Right atrium auricular region (tissue), 2 donors: Measurements from ENCODE around the gene MALSU1. TPM values are rescaled to one million over a fixed set of nuclear protein-coding genes. Genes with fewer than 3 reads are reported as not detected.
"Not testable (repeated sequence)": the region's sequence is repeated elsewhere in the genome, so short reads cannot be mapped to it uniquely, and the experiment has no call there.

Experiments used
- DNase-seq: peaks from one replicate; pipeline ENCODE4 v3.0.0-alpha.2; 2019; ENCODE audit warnings: low spot score
- H3K27ac ChIP-seq, 2 donors: fragments of 200-600 bp; sonication (generic); 1 replicate in 1 of 2; 2 replicates in 1 of 2; pipeline ENCODE4 v1.5.1; 2016 to 2019
- H3K27me3 ChIP-seq, 2 donors: fragments of 200-600 bp; sonication (generic); one replicate each; pipeline versions ENCODE4 v1.5.1 to v1.6.0; 2017 to 2019
- H3K36me3 ChIP-seq: fragments of 200-600 bp; sonication (generic); one replicate; pipeline ENCODE4 v1.5.1; 2016
- H3K4me1 ChIP-seq, 2 donors: fragments of 200-600 bp; sonication (generic); one replicate each; pipeline versions ENCODE4 v1.5.1 to v1.6.0; 2017 to 2019
- H3K4me3 ChIP-seq, 2 donors: fragments of 200-600 bp; sonication (generic); 1 replicate in 1 of 2; 2 replicates in 1 of 2; pipeline ENCODE4 v1.5.1; 2017 to 2019; ENCODE audit warnings: mild to moderate bottlenecking in 1 of 2, moderate library complexity in 1 of 2
- H3K9me3 ChIP-seq, 2 donors: fragments of 200-600 bp; sonication (generic); one replicate each; pipeline ENCODE4 v1.5.1; 2019
- CTCF ChIP-seq, 2 donors: fragments of 200-600 bp; sonication (generic); IDR thresholded peaks; one replicate each; pipeline ENCODE4 v1.5.1; 2019; ENCODE audit warnings: antibody characterized with exemption in 2 of 2
- total RNA-seq, 2 donors: library from RNA; depleted of rRNA; stranded (reverse); fragments of >200 nt; gene quantifications; one replicate each; pipeline ENCODE4 v1.1.0, GENCODE V29; 2016

Gene MALSU1
- total RNA-seq, 2 donors from 2014 or later: 82.5 to 96.5 TPM

- peaks cover 0 to 17% of the 10 kb centered on the region in 2 donors for H3K4me1 ChIP-seq
- DNase-seq: no peak
- H3K36me3 ChIP-seq: no peaks in the 10 kb centered on the region
- H3K9me3 ChIP-seq: no peaks in the 10 kb centered on the region
- no peaks in the 10 kb centered on the region for H3K27me3 ChIP-seq
- TF ChIP-seq CTCF (IDR thresholded peaks at IDR 0.05): no peak
- no peak overlapping the region for H3K4me3 ChIP-seq
- H3K27ac ChIP-seq: no peak overlapping the region
Observed at GRCh38 chr7:23295401-23295697, 3.8 kb upstream of the MALSU1 start.

GRCh38 chr7:23298141-23298881 lies 828 bp upstream of the MALSU1 start:
- Histone ChIP-seq H3K9me3 (no peaks in the 10 kb centered on the region), H3K27ac (peak overlapping the region; percentile 71 to 80), H3K27me3 (no peaks in the 10 kb centered on the region), H3K4me1 (peaks cover 0 to 42% of the 10 kb centered on the region in 2 donors), H3K36me3 (peaks cover 3% of the 10 kb centered on the region), H3K4me3 (peak overlapping the region; percentile 68 to 71)
- DNase-seq: no peak
- no peak for TF ChIP-seq CTCF (IDR thresholded peaks at IDR 0.05)

GRCh38 chr7:23299770-23300300 lies 696 bp downstream of the MALSU1 start:
- Histone ChIP-seq H3K4me3 (peak overlapping the region; percentile 68 to 71), H3K4me1 (peaks cover 0 to 44% of the 10 kb centered on the region in 2 donors), H3K36me3 (peaks cover 8% of the 10 kb centered on the region), H3K9me3 (no peaks in the 10 kb centered on the region), H3K27ac (peak overlapping the region; percentile 71 to 80), H3K27me3 (no peaks in the 10 kb centered on the region)
- DNase-seq: no peak
- no peak for TF ChIP-seq CTCF (IDR thresholded peaks at IDR 0.05)

- TF ChIP-seq CTCF (IDR thresholded peaks at IDR 0.05): no peak
- DNase-seq: no peak
- peaks cover 37% of the 10 kb centered on the region for H3K36me3 ChIP-seq
- H3K27me3 ChIP-seq: no peaks in the 10 kb centered on the region
- no peak overlapping the region for H3K27ac ChIP-seq
- H3K4me3 ChIP-seq: no peak overlapping the region
- H3K4me1 ChIP-seq: peaks cover 0 to 10% of the 10 kb centered on the region in 2 donors
- H3K9me3 ChIP-seq: no peaks in the 10 kb centered on the region
Observed at GRCh38 chr7:23306936-23307521, 7.9 kb downstream of the MALSU1 start.

GRCh38 chr7:23308754-23309153 lies 9.6 kb downstream of the MALSU1 start:
- Histone ChIP-seq H3K4me3 (no peak overlapping the region), H3K27me3 (no peaks in the 10 kb centered on the region), H3K9me3 (no peaks in the 10 kb centered on the region), H3K4me1 (no peaks in the 10 kb centered on the region), H3K27ac (no peak overlapping the region), H3K36me3 (peaks cover 30% of the 10 kb centered on the region)
- DNase-seq: no peak
- no peak for TF ChIP-seq CTCF (IDR thresholded peaks at IDR 0.05)

- peaks cover 11% of the 10 kb centered on the region for H3K36me3 ChIP-seq
- H3K27me3 ChIP-seq: not testable (repeated sequence)
Observed at GRCh38 chr7:23312141-23312540, 13.0 kb downstream of the MALSU1 start.

More at GRCh38 chr7:23312141-23312540, 13.0 kb downstream of the MALSU1 start:
- DNase-seq, H3K9me3 ChIP-seq, H3K27ac ChIP-seq, H3K4me1 ChIP-seq, H3K4me3 ChIP-seq: not testable (repeated sequence)
